ENCODE data around the gene PKP1.

PKP1 gene

GRCh38 chr1:201310986-201311355, 27.7 kb downstream of the PKP1 start:
- no peak overlapping the region for H3K27ac ChIP-seq (ENCODE audit: low read depth, low read length)
- H3K36me3 ChIP-seq (ENCODE audit: low read length): no peaks in the 10 kb centered on the region
- H3K79me2 ChIP-seq (ENCODE audit: insufficient read depth, low read length): no peaks in the 10 kb centered on the region
- H3F3A ChIP-seq (ENCODE audit: insufficient read depth): no peaks in the 10 kb centered on the region
- H3K27me3 ChIP-seq (ENCODE audit: low read length): no peaks in the 10 kb centered on the region
- H3K9me3 ChIP-seq (ENCODE audit: insufficient read depth, low read length): no peaks in the 10 kb centered on the region
- H4K20me1 ChIP-seq (ENCODE audit: low read depth, low read length): no peaks in the 10 kb centered on the region
- no peak overlapping the region for H2AFZ ChIP-seq (ENCODE audit: low read depth, low read length, severe bottlenecking)
- no peak overlapping the region for H3K4me3 ChIP-seq (ENCODE audit: insufficient read depth, low read length, poor library complexity, severe bottlenecking)
- H3K4me2 ChIP-seq (ENCODE audit: low read depth, low read length, poor library complexity, severe bottlenecking): no peak overlapping the region
- H3K9me2 ChIP-seq (replicated peaks; ENCODE audit: insufficient read depth, low read length): no peaks in the 10 kb centered on the region
- TF ChIP-seq EZH2phosphoT487 (conservative IDR thresholded peaks at IDR 0.05; ENCODE audit: low read length): no peak
- no peak for TF ChIP-seq CTCF (IDR thresholded peaks at IDR 0.05; ENCODE audit: insufficient read depth, low read length, poor library complexity, severe bottlenecking)
- no peak overlapping the region for H3K9ac ChIP-seq (ENCODE audit: low read length)

DNA sequence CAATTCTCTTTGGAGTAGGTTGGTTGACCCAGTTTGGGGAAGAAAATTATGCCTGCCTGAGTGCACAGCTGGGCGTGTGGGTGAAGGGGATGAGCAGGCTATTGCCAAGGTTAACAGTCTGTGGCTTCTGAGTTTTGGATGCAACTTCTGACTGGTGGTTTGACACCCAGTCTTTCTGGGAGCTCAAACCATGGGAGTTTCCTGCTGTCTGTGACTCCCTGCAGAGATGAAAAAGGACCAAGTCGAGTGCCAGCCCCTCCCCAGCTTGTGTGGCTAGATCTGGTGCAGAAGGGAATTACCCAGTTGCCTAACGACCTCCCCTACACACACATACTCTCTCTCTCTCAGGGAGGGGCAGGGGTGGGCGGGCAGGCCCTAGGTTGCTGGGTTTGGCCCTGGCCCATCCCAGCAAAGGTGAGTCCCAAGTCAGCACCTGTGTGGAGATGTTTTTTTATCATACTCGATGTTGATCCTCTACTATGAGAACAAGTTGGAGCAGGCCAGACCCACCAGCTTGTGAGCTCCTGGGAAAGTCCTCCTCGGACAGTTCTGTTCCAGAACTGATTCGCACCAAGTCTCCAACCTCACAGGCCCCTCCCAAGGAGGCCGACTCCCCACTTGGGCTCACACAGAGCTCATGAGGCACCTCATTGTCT, 28.2 kb downstream of the PKP1 start:
- Histone ChIP-seq H3K4me3 (ENCODE audit: insufficient read depth, low read length, poor library complexity, severe bottlenecking) (no peak overlapping the region), H3K79me2 (ENCODE audit: insufficient read depth, low read length) (no peaks in the 10 kb centered on the region), H3K27me3 (ENCODE audit: low read length) (no peaks in the 10 kb centered on the region), H3K9me3 (ENCODE audit: insufficient read depth, low read length) (no peaks in the 10 kb centered on the region), H3K9me2 (replicated peaks; ENCODE audit: insufficient read depth, low read length) (no peaks in the 10 kb centered on the region), H3K4me2 (ENCODE audit: low read depth, low read length, poor library complexity, severe bottlenecking) (no peak overlapping the region), H4K20me1 (ENCODE audit: low read depth, low read length) (no peaks in the 10 kb centered on the region), H3K27ac (ENCODE audit: low read depth, low read length) (no peak overlapping the region), H3F3A (ENCODE audit: insufficient read depth) (no peaks in the 10 kb centered on the region), H2AFZ (ENCODE audit: low read depth, low read length, severe bottlenecking) (no peak overlapping the region), H3K9ac (ENCODE audit: low read length) (no peak overlapping the region), H3K36me3 (ENCODE audit: low read length) (no peaks in the 10 kb centered on the region)
- TF ChIP-seq EZH2phosphoT487 (conservative IDR thresholded peaks at IDR 0.05; ENCODE audit: low read length) (no peak), CTCF (IDR thresholded peaks at IDR 0.05; ENCODE audit: insufficient read depth, low read length, poor library complexity, severe bottlenecking) (no peak)

GRCh38 chr1:201312298-201312697, 29.0 kb downstream of the PKP1 start:
- Histone ChIP-seq H3F3A (ENCODE audit: insufficient read depth) (no peaks in the 10 kb centered on the region), H2AFZ (ENCODE audit: low read depth, low read length, severe bottlenecking) (no peak overlapping the region), H3K79me2 (ENCODE audit: insufficient read depth, low read length) (no peaks in the 10 kb centered on the region), H4K20me1 (ENCODE audit: low read depth, low read length) (no peaks in the 10 kb centered on the region), H3K36me3 (ENCODE audit: low read length) (no peaks in the 10 kb centered on the region), H3K4me2 (ENCODE audit: low read depth, low read length, poor library complexity, severe bottlenecking) (no peak overlapping the region), H3K27me3 (ENCODE audit: low read length) (no peaks in the 10 kb centered on the region), H3K9me2 (replicated peaks; ENCODE audit: insufficient read depth, low read length) (no peaks in the 10 kb centered on the region), H3K4me3 (ENCODE audit: insufficient read depth, low read length, poor library complexity, severe bottlenecking) (no peak overlapping the region), H3K9ac (ENCODE audit: low read length) (no peak overlapping the region), H3K9me3 (ENCODE audit: insufficient read depth, low read length) (no peaks in the 10 kb centered on the region), H3K27ac (ENCODE audit: low read depth, low read length) (no peak overlapping the region)
- TF ChIP-seq EZH2phosphoT487 (conservative IDR thresholded peaks at IDR 0.05; ENCODE audit: low read length) (no peak), CTCF (IDR thresholded peaks at IDR 0.05; ENCODE audit: insufficient read depth, low read length, poor library complexity, severe bottlenecking) (no peak)
